Measurements from ENCODE around the gene C10orf62. TPM values are rescaled to one million over a fixed set of nuclear protein-coding genes. Genes with fewer than 3 reads are reported as not detected.
A peak's percentile ranks its signal among the peaks of the same experiment; 100 is the strongest.

The C10orf62 gene
- total and polyA plus RNA-seq, 9 of the 15 experiments (the other 6 are each of a cell fraction or from before 2014, with no cell fraction given), result not detected

GRCh38 chr10:97632949-97633884 lies 43.7 kb downstream of the C10orf62 start, which contains the start of gene MORN4 (continued):
- TF ChIP-seq CEBPZ (IDR thresholded peaks at IDR 0.05; ENCODE audit: borderline replicate concordance, low read depth, low read length) (no peak), EHMT2 (IDR thresholded peaks at IDR 0.05) (no peak), TAF9B (IDR thresholded peaks at IDR 0.05; ENCODE audit: partially characterized antibody) (peak; percentile 71), FOXP1 (CRISPR knock-in tag; IDR thresholded peaks at IDR 0.05) (no peak), EWSR1 (IDR thresholded peaks at IDR 0.05; ENCODE audit: borderline replicate concordance, low read depth, partially characterized antibody) (no peak), VEZF1 (CRISPR knock-in tag; IDR thresholded peaks at IDR 0.05) (peak; percentile 41; the same call in 1 of the 2 replicates), MCM2 (IDR thresholded peaks at IDR 0.05; ENCODE audit: low read depth) (no peak), GTF2E2 (tag; IDR thresholded peaks at IDR 0.05) (no peak), SREBF1 (IDR thresholded peaks at IDR 0.05; ENCODE audit: borderline replicate concordance, low read depth, low read length) (no peak), PHB2 (IDR thresholded peaks at IDR 0.05; ENCODE audit: low read depth) (no peak), NUFIP1 (IDR thresholded peaks at IDR 0.05; ENCODE audit: partially characterized antibody) (no peak), ZNF24 (IDR thresholded peaks at IDR 0.05) (no peak), PPARD (CRISPR knock-in tag; IDR thresholded peaks at IDR 0.05) (no peak), EZH2 (IDR thresholded peaks at IDR 0.05; ENCODE audit: borderline replicate concordance, low read depth, low read length) (no peak), BACH1 (tag; IDR thresholded peaks at IDR 0.05) (no peak), ZKSCAN3 (CRISPR knock-in tag; IDR thresholded peaks at IDR 0.05) (no peak), STAT5B (CRISPR knock-in tag; IDR thresholded peaks at IDR 0.05) (no peak)
- TF ChIP-seq, protein P1, sequence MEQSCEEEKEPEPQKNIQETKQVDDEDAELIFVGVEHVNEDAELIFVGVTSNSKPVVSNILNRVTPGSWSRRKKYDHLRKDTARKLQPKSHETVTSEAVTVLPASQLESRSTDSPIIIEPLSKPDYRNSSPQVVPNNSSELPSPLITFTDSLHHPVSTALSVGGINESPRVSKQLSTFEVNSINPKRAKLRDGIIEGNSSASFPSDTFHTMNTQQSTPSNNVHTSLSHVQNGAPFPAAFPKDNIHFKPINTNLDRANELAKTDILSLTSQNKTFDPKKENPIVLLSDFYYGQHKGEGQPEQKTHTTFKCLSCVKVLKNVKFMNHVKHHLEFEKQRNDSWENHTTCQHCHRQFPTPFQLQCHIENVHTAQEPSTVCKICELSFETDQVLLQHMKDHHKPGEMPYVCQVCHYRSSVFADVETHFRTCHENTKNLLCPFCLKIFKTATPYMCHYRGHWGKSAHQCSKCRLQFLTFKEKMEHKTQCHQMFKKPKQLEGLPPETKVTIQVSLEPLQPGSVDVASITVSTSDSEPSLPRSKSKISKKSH (CRISPR knock-in tag; IDR thresholded peaks at IDR 0.05), result no peak

Measured in K562 (cell line).